Measurements from ENCODE around the gene LRIG3. TPM values are rescaled to one million over a fixed set of nuclear protein-coding genes. Genes with fewer than 3 reads are reported as not detected.

LRIG3 gene
- polyA plus RNA-seq, 1 donor from 2014 or later, result 0.22 TPM

DNA sequence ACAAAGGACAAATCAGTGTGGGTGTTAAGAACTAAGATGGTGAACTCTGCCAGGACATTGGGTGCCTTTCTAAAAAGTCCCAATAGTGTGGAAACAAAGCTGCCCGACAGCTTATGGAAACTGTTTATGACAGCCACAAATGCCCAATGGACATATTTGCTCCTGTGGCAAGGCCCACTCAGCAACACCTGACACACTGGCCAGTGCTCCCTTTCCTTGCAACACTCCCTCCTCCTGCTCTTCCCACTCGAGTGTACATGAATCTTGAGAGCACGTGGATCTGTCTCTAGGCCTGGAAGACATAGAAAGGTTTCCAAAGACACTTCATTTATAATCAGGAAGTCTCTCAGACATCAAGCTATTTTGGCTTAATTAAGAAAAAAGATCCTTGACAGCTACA, 14.2 kb upstream of the LRIG3 start:
- H3K4me2 ChIP-seq (ENCODE audit: low read length), result no peak overlapping the region
- H3K4me3 ChIP-seq (ENCODE audit: low read length), result no peak overlapping the region
- no peaks in the 10 kb centered on the region for H3K9me3 ChIP-seq (ENCODE audit: low read length)
- no peaks in the 10 kb centered on the region for H3K9me2 ChIP-seq (ENCODE audit: insufficient read depth, low read length)
- H3K36me3 ChIP-seq (ENCODE audit: insufficient read depth, low read length), result no peaks in the 10 kb centered on the region
- no peaks in the 10 kb centered on the region for H4K20me1 ChIP-seq (ENCODE audit: insufficient read depth)
- H3F3A ChIP-seq (ENCODE audit: insufficient read depth, low read length, poor library complexity, severe bottlenecking), result no peaks in the 10 kb centered on the region
- H3K9ac ChIP-seq (ENCODE audit: low read length), result no peak overlapping the region
- no peaks in the 10 kb centered on the region for H3K27me3 ChIP-seq (ENCODE audit: insufficient read depth, low read depth, low read length)
- H3K79me2 ChIP-seq (replicated peaks; ENCODE audit: insufficient read depth, low read length), result no peaks in the 10 kb centered on the region
- H2AFZ ChIP-seq (ENCODE audit: low read depth, low read length), result no peak overlapping the region
- TF ChIP-seq, protein P1, sequence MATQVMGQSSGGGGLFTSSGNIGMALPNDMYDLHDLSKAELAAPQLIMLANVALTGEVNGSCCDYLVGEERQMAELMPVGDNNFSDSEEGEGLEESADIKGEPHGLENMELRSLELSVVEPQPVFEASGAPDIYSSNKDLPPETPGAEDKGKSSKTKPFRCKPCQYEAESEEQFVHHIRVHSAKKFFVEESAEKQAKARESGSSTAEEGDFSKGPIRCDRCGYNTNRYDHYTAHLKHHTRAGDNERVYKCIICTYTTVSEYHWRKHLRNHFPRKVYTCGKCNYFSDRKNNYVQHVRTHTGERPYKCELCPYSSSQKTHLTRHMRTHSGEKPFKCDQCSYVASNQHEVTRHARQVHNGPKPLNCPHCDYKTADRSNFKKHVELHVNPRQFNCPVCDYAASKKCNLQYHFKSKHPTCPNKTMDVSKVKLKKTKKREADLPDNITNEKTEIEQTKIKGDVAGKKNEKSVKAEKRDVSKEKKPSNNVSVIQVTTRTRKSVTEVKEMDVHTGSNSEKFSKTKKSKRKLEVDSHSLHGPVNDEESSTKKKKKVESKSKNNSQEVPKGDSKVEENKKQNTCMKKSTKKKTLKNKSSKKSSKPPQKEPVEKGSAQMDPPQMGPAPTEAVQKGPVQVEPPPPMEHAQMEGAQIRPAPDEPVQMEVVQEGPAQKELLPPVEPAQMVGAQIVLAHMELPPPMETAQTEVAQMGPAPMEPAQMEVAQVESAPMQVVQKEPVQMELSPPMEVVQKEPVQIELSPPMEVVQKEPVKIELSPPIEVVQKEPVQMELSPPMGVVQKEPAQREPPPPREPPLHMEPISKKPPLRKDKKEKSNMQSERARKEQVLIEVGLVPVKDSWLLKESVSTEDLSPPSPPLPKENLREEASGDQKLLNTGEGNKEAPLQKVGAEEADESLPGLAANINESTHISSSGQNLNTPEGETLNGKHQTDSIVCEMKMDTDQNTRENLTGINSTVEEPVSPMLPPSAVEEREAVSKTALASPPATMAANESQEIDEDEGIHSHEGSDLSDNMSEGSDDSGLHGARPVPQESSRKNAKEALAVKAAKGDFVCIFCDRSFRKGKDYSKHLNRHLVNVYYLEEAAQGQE (IDR thresholded peaks at IDR 0.05; ENCODE audit: borderline replicate concordance), result no peak
- TF ChIP-seq SMC3 (conservative IDR thresholded peaks at IDR 0.05; ENCODE audit: poor library complexity), result no peak
- no peak for TF ChIP-seq TAF1 (IDR thresholded peaks at IDR 0.05; ENCODE audit: low read depth)
- TF ChIP-seq EZH2 (IDR thresholded peaks at IDR 0.05; ENCODE audit: borderline replicate concordance, insufficient read depth, low read length, poor library complexity, severe bottlenecking), result no peak
- TF ChIP-seq, protein P2, sequence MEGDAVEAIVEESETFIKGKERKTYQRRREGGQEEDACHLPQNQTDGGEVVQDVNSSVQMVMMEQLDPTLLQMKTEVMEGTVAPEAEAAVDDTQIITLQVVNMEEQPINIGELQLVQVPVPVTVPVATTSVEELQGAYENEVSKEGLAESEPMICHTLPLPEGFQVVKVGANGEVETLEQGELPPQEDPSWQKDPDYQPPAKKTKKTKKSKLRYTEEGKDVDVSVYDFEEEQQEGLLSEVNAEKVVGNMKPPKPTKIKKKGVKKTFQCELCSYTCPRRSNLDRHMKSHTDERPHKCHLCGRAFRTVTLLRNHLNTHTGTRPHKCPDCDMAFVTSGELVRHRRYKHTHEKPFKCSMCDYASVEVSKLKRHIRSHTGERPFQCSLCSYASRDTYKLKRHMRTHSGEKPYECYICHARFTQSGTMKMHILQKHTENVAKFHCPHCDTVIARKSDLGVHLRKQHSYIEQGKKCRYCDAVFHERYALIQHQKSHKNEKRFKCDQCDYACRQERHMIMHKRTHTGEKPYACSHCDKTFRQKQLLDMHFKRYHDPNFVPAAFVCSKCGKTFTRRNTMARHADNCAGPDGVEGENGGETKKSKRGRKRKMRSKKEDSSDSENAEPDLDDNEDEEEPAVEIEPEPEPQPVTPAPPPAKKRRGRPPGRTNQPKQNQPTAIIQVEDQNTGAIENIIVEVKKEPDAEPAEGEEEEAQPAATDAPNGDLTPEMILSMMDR (IDR thresholded peaks at IDR 0.05; ENCODE audit: poor library complexity, severe bottlenecking), result no peak
- no peak for TF ChIP-seq POLR2AphosphoS5 (IDR thresholded peaks at IDR 0.05)
- no peak for TF ChIP-seq RAD21 (conservative IDR thresholded peaks at IDR 0.05)
- no peak overlapping the region for H3K27ac ChIP-seq (ENCODE audit: low read length)

DNA sequence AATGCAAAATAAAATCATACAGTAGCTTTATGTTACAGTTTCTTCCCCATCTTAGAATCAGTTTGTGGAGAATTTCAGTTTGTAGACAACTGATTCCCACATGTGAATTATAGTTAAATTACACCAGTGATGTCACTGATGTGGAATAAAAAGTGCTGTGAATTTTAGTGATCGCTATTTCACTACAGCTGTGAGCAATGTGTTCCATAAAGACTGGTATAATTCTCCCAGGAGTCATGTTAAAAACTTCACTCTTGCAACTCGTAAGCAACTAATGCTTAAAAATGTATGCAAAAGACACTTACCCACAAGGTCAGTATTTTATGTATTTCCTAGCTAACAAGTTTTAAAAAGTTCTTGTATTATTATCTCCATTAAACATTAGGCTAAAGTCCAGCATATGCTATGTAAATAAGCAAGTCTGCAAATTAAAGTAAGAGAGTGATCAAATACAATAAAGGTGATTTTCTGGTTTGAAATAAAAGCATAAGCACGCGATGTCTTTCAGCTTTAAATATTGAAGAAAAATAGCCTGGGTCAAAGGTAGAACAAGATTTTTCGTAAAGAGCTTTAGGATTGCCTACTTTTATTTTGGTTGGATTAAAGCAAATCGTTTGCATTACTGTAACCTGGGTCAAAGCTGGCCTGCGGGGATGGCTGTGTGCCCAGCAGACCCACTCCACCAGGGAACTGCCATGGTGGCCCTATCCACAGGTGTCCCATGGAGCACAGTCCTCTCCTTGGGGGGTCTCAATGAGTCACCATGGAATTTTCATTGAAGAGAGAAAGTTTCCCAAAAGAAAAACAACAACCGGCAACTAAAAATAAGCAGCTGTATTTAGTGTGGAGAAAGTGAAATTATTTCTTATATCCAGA, 12.7 kb upstream of the LRIG3 start:
- TF ChIP-seq, protein P1 (IDR thresholded peaks at IDR 0.05; ENCODE audit: borderline replicate concordance), result no peak
- TF ChIP-seq POLR2AphosphoS5 (IDR thresholded peaks at IDR 0.05), result no peak
- no peak for TF ChIP-seq SMC3 (conservative IDR thresholded peaks at IDR 0.05; ENCODE audit: poor library complexity)
- no peak for TF ChIP-seq EZH2 (IDR thresholded peaks at IDR 0.05; ENCODE audit: borderline replicate concordance, insufficient read depth, low read length, poor library complexity, severe bottlenecking)
- no peak for TF ChIP-seq MXI1 (conservative IDR thresholded peaks at IDR 0.05; ENCODE audit: poor library complexity, severe bottlenecking)
- H3K27me3 ChIP-seq (ENCODE audit: insufficient read depth, low read depth, low read length), result no peaks in the 10 kb centered on the region
- H3F3A ChIP-seq (ENCODE audit: insufficient read depth, low read length, poor library complexity, severe bottlenecking), result no peaks in the 10 kb centered on the region
- H3K27ac ChIP-seq (ENCODE audit: low read length), result no peak overlapping the region
- H3K9me2 ChIP-seq (ENCODE audit: insufficient read depth, low read length), result no peaks in the 10 kb centered on the region
- no peaks in the 10 kb centered on the region for H3K9me3 ChIP-seq (ENCODE audit: low read length)
- no peak overlapping the region for H3K9ac ChIP-seq (ENCODE audit: low read length)
- H2AFZ ChIP-seq (ENCODE audit: low read depth, low read length), result no peak overlapping the region
- no peak overlapping the region for H3K4me3 ChIP-seq (ENCODE audit: low read length)
- H3K4me2 ChIP-seq (ENCODE audit: low read length), result no peak overlapping the region
- no peaks in the 10 kb centered on the region for H3K79me2 ChIP-seq (replicated peaks; ENCODE audit: insufficient read depth, low read length)
- no peaks in the 10 kb centered on the region for H4K20me1 ChIP-seq (ENCODE audit: insufficient read depth)
- no peaks in the 10 kb centered on the region for H3K36me3 ChIP-seq (ENCODE audit: insufficient read depth, low read length)
